ENCODE data around the gene MIEF2.

GRCh38 chr17:18236494-18236893 is 24.0 kb upstream of the MIEF2 start:
- TF ChIP-seq POLR2A (IDR thresholded peaks at IDR 0.05): no peak
- TF ChIP-seq CTCF (IDR thresholded peaks at IDR 0.05): no peak
